H1 (cell line): ENCODE results near the gene TWF2. TPM values are rescaled to one million over a fixed set of nuclear protein-coding genes. Genes with fewer than 3 reads are reported as not detected.

Experiments used
- CTCF ChIA-PET: fragments of 300-600 bp; sonication (Branson Sonifier 250); formaldehyde crosslinking; loops from one replicate; lab custom pipeline; 2021; ENCODE audit not compliant: partially characterized antibody; lab: Charles Lee
- POLR2A ChIA-PET: fragments of 300-600 bp; sonication (Branson Sonifier 250); formaldehyde crosslinking; loops from one replicate; lab custom pipeline; 2021; ENCODE audit warnings: inconsistent platforms; ENCODE audit not compliant: partially characterized antibody; lab: Charles Lee
- DNase-seq, 2 experiments: peaks; one replicate each; pipeline versions ENCODE4 v3.0.0 to v3.0.0-alpha.2; 2010 to 2022; ENCODE audit warnings: low spot score in 2 of 2, low read depth in 1 of 2, mixed read lengths in 1 of 2
- FAIRE-seq: peaks from 2 replicates; lab custom pipeline; 2011; peaks lifted over from hg19 to GRCh38; lab: Jason Lieb, UNC
- H2AFZ ChIP-seq: 2 replicates; pipeline ENCODE4 v1.8.1; 2012; ENCODE audit warnings: low read length, inconsistent platforms
- H2AK5ac ChIP-seq: 2 replicates; pipeline ENCODE4 v1.6.1; 2013; ENCODE audit warnings: low read depth, low read length
- H2BK120ac ChIP-seq: replicated peaks from 2 replicates; pipeline ENCODE3; 2013; ENCODE audit warnings: low read depth, low read length, inconsistent platforms
- H2BK12ac ChIP-seq: 2 replicates; pipeline ENCODE4 v1.6.1; 2013; ENCODE audit warnings: low read depth, low read length
- H2BK15ac ChIP-seq: 2 replicates; pipeline ENCODE4 v1.6.1; 2013; ENCODE audit warnings: low read length
- H2BK20ac ChIP-seq: 2 replicates; pipeline ENCODE4 v1.6.1; 2013; ENCODE audit warnings: low read length
- H2BK5ac ChIP-seq: 2 replicates; pipeline ENCODE4 v1.6.1; 2013; ENCODE audit warnings: low read depth, low read length
- H3K14ac ChIP-seq: 2 replicates; pipeline ENCODE4 v1.6.1; 2013; ENCODE audit warnings: inconsistent platforms; ENCODE audit not compliant: insufficient read length
- H3K18ac ChIP-seq: 2 replicates; pipeline ENCODE4 v1.6.1; 2013; ENCODE audit warnings: low read length; ENCODE audit errors: extremely low read depth
- H3K23ac ChIP-seq: 2 replicates; pipeline ENCODE4 v1.6.1; 2013; ENCODE audit warnings: inconsistent platforms; ENCODE audit not compliant: insufficient read length
- H3K23me2 ChIP-seq: 2 replicates; pipeline ENCODE4 v1.6.1; 2013; ENCODE audit warnings: low read depth, low read length
- H3K27ac ChIP-seq: 2 replicates; pipeline ENCODE4 v1.6.1; 2011; ENCODE audit warnings: low read depth, low read length, inconsistent platforms
- H3K27me3 ChIP-seq, 4 experiments: replicated peaks in 1 of 4; 1 replicate in 1 of 4; 2 replicates in 3 of 4; pipeline versions ENCODE4 v1.6.1 to v1.8.1; 2011 to 2013; ENCODE audit warnings: low read length in 3 of 4, mild to moderate bottlenecking in 3 of 4, inconsistent platforms in 2 of 4, mixed read lengths in 2 of 4, moderate library complexity in 1 of 4; ENCODE audit not compliant: control insufficient read depth in 3 of 4, insufficient read depth in 3 of 4; ENCODE audit errors: extremely low read depth in 1 of 4
- H3K36me3 ChIP-seq, 4 experiments: 2 replicates each; pipeline versions ENCODE4 v1.6.1 to v1.8.1; 2011 to 2013; ENCODE audit warnings: mild to moderate bottlenecking in 4 of 4, low read length in 3 of 4, moderate library complexity in 2 of 4, control low read depth in 1 of 4, inconsistent platforms in 1 of 4; ENCODE audit not compliant: insufficient read depth in 4 of 4, control insufficient read depth in 2 of 4
- H3K4ac ChIP-seq: replicated peaks from 2 replicates; pipeline ENCODE3; 2013; ENCODE audit warnings: low read length, low read depth, mixed read lengths, inconsistent platforms; ENCODE audit not compliant: insufficient read length
- H3K4me1 ChIP-seq, 4 experiments: replicated peaks in 1 of 4; 1 replicate in 1 of 4; 2 replicates in 3 of 4; pipeline versions ENCODE4 v1.6.1 to v1.8.1; 2011 to 2013; ENCODE audit warnings: low read length in 3 of 4, inconsistent platforms in 2 of 4, mixed read lengths in 1 of 4; ENCODE audit not compliant: insufficient read depth in 4 of 4, control insufficient read depth in 3 of 4
- H3K4me2 ChIP-seq, 2 experiments: 2 replicates each; pipeline versions ENCODE4 v1.6.1 to v1.8.1; 2011 to 2013; ENCODE audit warnings: low read depth in 2 of 2, low read length in 2 of 2, control low read depth in 1 of 2, inconsistent platforms in 1 of 2, mild to moderate bottlenecking in 1 of 2; ENCODE audit not compliant: insufficient read depth in 1 of 2
- H3K4me3 ChIP-seq, 4 experiments: fragments of 200-600, 300-600 bp in 1 of 4; sonication (generic), shearing (Covaris generic), sonication (Bioruptor Twin) in 1 of 4; 2 replicates each; pipeline versions ENCODE4 v1.5.1 to v1.8.1; 2011 to 2016; ENCODE audit warnings: low read length in 4 of 4, low read depth in 3 of 4, control low read depth in 2 of 4, inconsistent platforms in 2 of 4, mild to moderate bottlenecking in 2 of 4, mixed read lengths in 1 of 4, moderate library complexity in 1 of 4; ENCODE audit not compliant: insufficient read depth in 2 of 4; ENCODE audit errors: extremely low read depth in 1 of 4
- H3K56ac ChIP-seq: replicated peaks from 2 replicates; pipeline ENCODE3; 2013; ENCODE audit warnings: low read depth, mild to moderate bottlenecking, mixed read lengths, low read length, inconsistent platforms; ENCODE audit not compliant: insufficient read length
- H3K79me1 ChIP-seq: 2 replicates; pipeline ENCODE4 v1.6.1; 2013; ENCODE audit warnings: low read depth, low read length, control low read depth
- H3K79me2 ChIP-seq, 2 experiments: 2 replicates each; pipeline versions ENCODE4 v1.6.1 to v1.8.1; 2012 to 2013; ENCODE audit warnings: low read length in 2 of 2, mild to moderate bottlenecking in 2 of 2, inconsistent platforms in 1 of 2; ENCODE audit not compliant: insufficient read depth in 2 of 2, control insufficient read depth in 1 of 2
- H3K9ac ChIP-seq, 4 experiments: replicated peaks in 1 of 4; 1 replicate in 1 of 4; 2 replicates in 3 of 4; pipeline versions ENCODE4 v1.6.1 to v1.8.1; 2011 to 2013; ENCODE audit warnings: low read depth in 3 of 4, low read length in 3 of 4, control low read depth in 2 of 4, mild to moderate bottlenecking in 2 of 4, moderate library complexity in 2 of 4, inconsistent platforms in 1 of 4; ENCODE audit errors: extremely low read depth in 1 of 4
- H3K9me3 ChIP-seq, 2 experiments: 2 replicates each; pipeline versions ENCODE4 v1.6.1 to v1.8.1; 2012 to 2013; ENCODE audit warnings: mild to moderate bottlenecking in 2 of 2, moderate library complexity in 2 of 2, control low read depth in 1 of 2, inconsistent platforms in 1 of 2, low read depth in 1 of 2, low read length in 1 of 2, mixed read lengths in 1 of 2; ENCODE audit not compliant: insufficient read depth in 2 of 2
- H4K20me1 ChIP-seq, 2 experiments: replicated peaks in 1 of 2; 2 replicates each; pipeline versions ENCODE3 to v1.8.1; 2011 to 2013; ENCODE audit warnings: inconsistent platforms in 2 of 2, low read length in 2 of 2, mild to moderate bottlenecking in 1 of 2; ENCODE audit not compliant: insufficient read depth in 2 of 2, control insufficient read depth in 1 of 2
- H4K5ac ChIP-seq: 2 replicates; pipeline ENCODE4 v1.6.1; 2013; ENCODE audit warnings: low read length, low read depth, mixed read lengths, inconsistent platforms; ENCODE audit not compliant: insufficient read length
- H4K8ac ChIP-seq: 2 replicates; pipeline ENCODE4 v1.8.0; 2013; ENCODE audit warnings: mild to moderate bottlenecking, moderate library complexity, low read length, inconsistent platforms; ENCODE audit not compliant: insufficient read depth; ENCODE audit errors: extremely low read depth
- H4K91ac ChIP-seq: replicated peaks from 2 replicates; pipeline ENCODE3; 2013; ENCODE audit warnings: low read length, mixed read lengths, inconsistent platforms; ENCODE audit not compliant: insufficient read length
- BRCA1 ChIP-seq: IDR thresholded peaks from 2 replicates; pipeline ENCODE4 v1.6.1; 2012; ENCODE audit warnings: low read depth, low read length, improper control_type of control experiment
- EP300 ChIP-seq, 2 experiments: IDR thresholded peaks; 1 replicate in 1 of 2; 2 replicates in 1 of 2; pipeline ENCODE4 v1.6.1; 2011 to 2012; ENCODE audit warnings: low read depth in 2 of 2, low read length in 2 of 2, mild to moderate bottlenecking in 2 of 2, borderline replicate concordance in 1 of 2, inconsistent platforms in 1 of 2, moderate library complexity in 1 of 2
- GTF2F1 ChIP-seq: IDR thresholded peaks from 2 replicates; pipeline ENCODE4 v1.6.1; 2012; ENCODE audit warnings: low read depth, low read length, improper control_type of control experiment, borderline replicate concordance
- JUN ChIP-seq: IDR thresholded peaks from 2 replicates; pipeline ENCODE4 v1.6.1; 2011; ENCODE audit warnings: low read depth, mild to moderate bottlenecking, improper control_type of control experiment, low read length
- SIX5 ChIP-seq: IDR thresholded peaks from 2 replicates; pipeline ENCODE4 v1.6.1; 2011; ENCODE audit warnings: mild to moderate bottlenecking, low read depth, low read length
- SP4 ChIP-seq: IDR thresholded peaks from 2 replicates; pipeline ENCODE4 v1.6.1; 2012; ENCODE audit warnings: low read length, inconsistent platforms
- TBP ChIP-seq: IDR thresholded peaks from 2 replicates; pipeline ENCODE4 v1.6.1; 2011; ENCODE audit warnings: low read depth, low read length, improper control_type of control experiment
- TCF12 ChIP-seq: IDR thresholded peaks from 2 replicates; pipeline ENCODE4 v1.6.1; 2011; ENCODE audit warnings: low read depth, mild to moderate bottlenecking, low read length
- WGBS, 2 experiments: shearing (Covaris generic) in 1 of 2; methylation state at CpG; one replicate each; pipeline versions ENCODE4 v1.1.6 to v1.1.7; 2013 to 2015; ENCODE audit warnings: low lambda C conversion rate in 2 of 2, mixed read lengths in 2 of 2, inconsistent platforms in 1 of 2, low coverage in 1 of 2, missing lambda C conversion rate in 1 of 2; ENCODE audit not compliant: insufficient replicate concordance in 2 of 2, insufficient coverage in 1 of 2, insufficient read length in 1 of 2; ENCODE audit errors: extremely low coverage in 1 of 2, missing lambda C conversion rate in 1 of 2; 5-methylcytosine and 5-hydroxymethylcytosine counted together
- polyA plus RNA-seq, 7 experiments: library from polyadenylated mRNA; depleted of rRNA in 3 of 7; stranded (reverse) in 5 of 7; unstranded in 2 of 7; fragments of >200 nt in 5 of 7; fragments of 200-250 nt in 2 of 7; gene quantifications; 1 replicate in 5 of 7; 2 replicates in 1 of 7; 4 replicates in 1 of 7; pipeline versions ENCODE4 v1.2.1 to v1.2.3, GENCODE V29; 2011 to 2013; ENCODE audit warnings: missing spikeins in 2 of 7, mixed read lengths in 2 of 7
- total RNA-seq: library from RNA; stranded (reverse); fragmentation: NEBNext Ultra II Directional; extraction: Animal tissue kit (Norgen Biotek cat#: 25700); gene quantifications from 2 replicates; pipeline ENCODE4 v1.2.1, GENCODE V29; 2021
- TF ChIP-seq, protein P1 (sequence below): IDR thresholded peaks from 2 replicates; pipeline ENCODE4 v1.6.1; 2012; ENCODE audit warnings: inconsistent platforms

TWF2 gene
- total and polyA plus RNA-seq, 2 of the 8 experiments (the other 6 are each of a cell fraction or from before 2014, with no cell fraction given), result 65.2 to 90.4 TPM

- Histone ChIP-seq H2BK20ac (no peak overlapping the region), H4K5ac (no peak overlapping the region), H4K8ac (no peak overlapping the region), H2BK120ac (no peak overlapping the region), H2AK5ac (no peak overlapping the region), H3K23ac (no peak overlapping the region), H3K4me1 (peaks cover 0 to 3% (median 2%) of the 10 kb centered on the region in 4 experiments; a peak in 4 of 7 replicates), H3K14ac (no peak overlapping the region), H2BK5ac (no peak overlapping the region), H3K79me1 (no peaks in the 10 kb centered on the region; the same call in 1 of the 2 replicates), H3K27me3 (no peaks in the 10 kb centered on the region), H3K9ac (no peak overlapping the region), H3K36me3 (no peaks in the 10 kb centered on the region), H4K20me1 (no peaks in the 10 kb centered on the region), H3K18ac (no peak overlapping the region), H2AFZ (no peak overlapping the region), H3K9me3 (no peaks in the 10 kb centered on the region), H3K4me2 (no peak overlapping the region), H2BK12ac (no peak overlapping the region), H3K4me3 (no peak overlapping the region), H3K79me2 (no peaks in the 10 kb centered on the region), H3K56ac (no peak overlapping the region), H3K4ac (no peak overlapping the region), H4K91ac (no peak overlapping the region), H3K27ac (no peak overlapping the region), H2BK15ac (no peak overlapping the region), H3K23me2 (peaks cover 5% of the 10 kb centered on the region; the same call in 1 of the 2 replicates)
- DNase-seq (no peak), FAIRE-seq (no peak)
- POLR2A ChIA-PET, result interaction anchor here (1.2 to 1.5 kb wide), 2 partner anchors 34 to 47 kb away, joined by 3 to 4 read pairs; no protein-coding TSS in a partner anchor
- CTCF ChIA-PET, result interaction anchor here (1.0 to 3.1 kb wide), 6 partner anchors 14 to 105 kb away, joined by 3 to 11 read pairs (median 6); no protein-coding TSS in a partner anchor
- TF ChIP-seq TCF12, result no peak
- no peak for TF ChIP-seq SIX5
- TF ChIP-seq GTF2F1, result no peak
- TF ChIP-seq TBP, result no peak
- TF ChIP-seq, protein P1, sequence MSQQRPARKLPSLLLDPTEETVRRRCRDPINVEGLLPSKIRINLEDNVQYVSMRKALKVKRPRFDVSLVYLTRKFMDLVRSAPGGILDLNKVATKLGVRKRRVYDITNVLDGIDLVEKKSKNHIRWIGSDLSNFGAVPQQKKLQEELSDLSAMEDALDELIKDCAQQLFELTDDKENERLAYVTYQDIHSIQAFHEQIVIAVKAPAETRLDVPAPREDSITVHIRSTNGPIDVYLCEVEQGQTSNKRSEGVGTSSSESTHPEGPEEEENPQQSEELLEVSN, result no peak
- no peak for TF ChIP-seq JUN
- TF ChIP-seq EP300 (IDR thresholded peaks at IDR 0.05; ENCODE audit: borderline replicate concordance in 1 of 2, low read depth in 2 of 2, low read length in 2 of 2), result no peak
- TF ChIP-seq SP4, result no peak
- no peak for TF ChIP-seq BRCA1
- WGBS, 2 experiments, result 94% methylated on average over 1 of the region's 1 CpG; no CpG with 5 or more reads in 1 of the 2 experiments
Measured at GRCh38 chr3:52283306-52283705, 44.3 kb upstream of the TWF2 start.
